MCF 10A (cell line): ENCODE measurements around the gene RXRA. TPM values are rescaled to one million over a fixed set of nuclear protein-coding genes. Genes with fewer than 3 reads are reported as not detected.

ENCODE experiments used
- BruUV-seq: library from RNA; stranded (reverse); fragments of 400-500 nt; replicated peaks from 2 replicates; lab custom pipeline; 2021; lab: Mats Ljungman, UMichigan
- CTCF ChIA-PET: fragments of 300-600 bp; sonication (Branson Sonifier 250); formaldehyde crosslinking; extraction: SDS; loops from one replicate; lab custom pipeline; 2021; ENCODE audit warnings: antibody characterized with exemption, inconsistent platforms; lab: Yijun Ruan, JAX
- POLR2A ChIA-PET: fragments of 300-600, 350-650 bp; sonication (Branson Sonifier 250); formaldehyde crosslinking; extraction: SDS; loops from one replicate; lab custom pipeline; 2020; ENCODE audit warnings: antibody characterized with exemption, inconsistent platforms; lab: Yijun Ruan, JAX
- DNase-seq: peaks from one replicate; pipeline ENCODE4 v3.0.0-alpha.2; 2018; ENCODE audit not compliant: unreplicated experiment
- H3K27ac Mint-ChIP-seq: one replicate; pipeline ENCODE4 v1.8.0; 2022; ENCODE audit warnings: mild to moderate bottlenecking, low read depth, mixed read lengths; ENCODE audit not compliant: unreplicated experiment
- H3K27me3 Mint-ChIP-seq: one replicate; pipeline ENCODE4 v1.8.0; 2022; ENCODE audit warnings: mixed read lengths; ENCODE audit not compliant: insufficient read depth, unreplicated experiment
- H3K36me3 Mint-ChIP-seq: one replicate; pipeline ENCODE4 v1.8.0; 2022; ENCODE audit warnings: mild to moderate bottlenecking, moderate library complexity, mixed read lengths; ENCODE audit not compliant: insufficient read depth, unreplicated experiment
- H3K4me1 Mint-ChIP-seq: one replicate; pipeline ENCODE4 v1.8.0; 2022; ENCODE audit warnings: mixed read lengths; ENCODE audit not compliant: insufficient read depth, unreplicated experiment
- H3K4me3 Mint-ChIP-seq: one replicate; pipeline ENCODE4 v1.8.0; 2022; ENCODE audit warnings: mild to moderate bottlenecking, moderate library complexity, mixed read lengths; ENCODE audit not compliant: unreplicated experiment
- H3K9me3 Mint-ChIP-seq: one replicate; pipeline ENCODE4 v1.8.0; 2022; ENCODE audit warnings: mixed read lengths; ENCODE audit not compliant: unreplicated experiment
- CTCF ChIP-seq: fragments of 200-600 bp; IDR thresholded peaks from one replicate; pipeline ENCODE4 v1.8.0; 2022; ENCODE audit warnings: antibody characterized with exemption, mild to moderate bottlenecking; ENCODE audit not compliant: unreplicated experiment
- intact Hi-C: fragments of 100-400 bp; cut with micrococcal nuclease; formaldehyde crosslinking; loops from 2 replicates; pipeline ENCODE4 v1.14.1; 2022
- total RNA-seq: library from RNA; stranded (reverse); gene quantifications from 2 replicates; pipeline ENCODE4 v1.2.3, GENCODE V29; 2022

RXRA gene
- total RNA-seq, 1 experiment from 2014 or later, result 65.5 TPM

GRCh38 chr9:134482226-134482625, 156.0 kb downstream of the RXRA start:
- Mint-ChIP-seq H3K4me3 (no peak overlapping the region), H3K9me3 (no peaks in the 10 kb centered on the region), H3K36me3 (peaks cover 6% of the 10 kb centered on the region), H3K27ac (no peak overlapping the region), H3K27me3 (peaks cover 1% of the 10 kb centered on the region), H3K4me1 (no peaks in the 10 kb centered on the region)
- POLR2A ChIA-PET, result no interaction called here
- DNase-seq, result no peak
- CTCF ChIA-PET, result no interaction called here
- intact Hi-C loops, result no loop called here
- no peak for TF ChIP-seq CTCF
- BruUV-seq, result no TSS peak

- DNase-seq, result no peak
- H3K27ac Mint-ChIP-seq, result no peak overlapping the region
Measured at GRCh38 chr9:134483361-134484184, 157.3 kb downstream of the RXRA start.

GRCh38 chr9:134484479-134484878, 158.2 kb downstream of the RXRA start:
- H3K36me3 Mint-ChIP-seq, result peaks cover 6% of the 10 kb centered on the region
- no peak overlapping the region for H3K4me3 Mint-ChIP-seq
- no peak for DNase-seq
- no peak overlapping the region for H3K27ac Mint-ChIP-seq
- no peaks in the 10 kb centered on the region for H3K4me1 Mint-ChIP-seq
- BruUV-seq, result no TSS peak
- ChIA-PET CTCF (no interaction called here), POLR2A (no interaction called here)
- intact Hi-C loops, result no loop called here
- TF ChIP-seq CTCF, result no peak
- no peaks in the 10 kb centered on the region for H3K9me3 Mint-ChIP-seq
- peaks cover 24% of the 10 kb centered on the region for H3K27me3 Mint-ChIP-seq

More at GRCh38 chr9:134483361-134484184, 157.3 kb downstream of the RXRA start:
- ChIA-PET POLR2A (no interaction called here), CTCF (no interaction called here)
- Mint-ChIP-seq H3K9me3 (no peaks in the 10 kb centered on the region), H3K36me3 (peaks cover 6% of the 10 kb centered on the region), H3K4me1 (no peaks in the 10 kb centered on the region), H3K4me3 (no peak overlapping the region), H3K27me3 (peaks cover 15% of the 10 kb centered on the region)
- BruUV-seq, result no TSS peak
- TF ChIP-seq CTCF, result no peak
- intact Hi-C loops, result no loop called here

GRCh38 chr9:134485653-134486052, 159.4 kb downstream of the RXRA start:
- Mint-ChIP-seq H3K9me3 (no peaks in the 10 kb centered on the region), H3K27ac (no peak overlapping the region), H3K27me3 (peaks cover 33% of the 10 kb centered on the region), H3K4me1 (no peaks in the 10 kb centered on the region), H3K36me3 (peaks cover 6% of the 10 kb centered on the region), H3K4me3 (no peak overlapping the region)
- intact Hi-C loops, result no loop called here
- TF ChIP-seq CTCF, result no peak
- POLR2A ChIA-PET, result no interaction called here
- CTCF ChIA-PET, result no interaction called here
- BruUV-seq, result no TSS peak
- no peak for DNase-seq
